GM18909 (cell line): ENCODE results near the gene ABCD3.
"Not testable (repeated sequence)": the region's sequence is repeated elsewhere in the genome, so short reads cannot be mapped to it uniquely, and the experiment has no call there.

Source experiments
- ATAC-seq: cut with Tn5 transposase; IDR thresholded peaks from one replicate; pipeline ENCODE4 v1.9.1; 2021; ENCODE audit warnings: mild to moderate bottlenecking; ENCODE audit not compliant: unreplicated experiment, poor library complexity

ABCD3 gene

GRCh38 chr1:94543893-94544635 lies 125.9 kb downstream of the ABCD3 start:
- no peak for ATAC-seq

- ATAC-seq: no peak
Observed at GRCh38 chr1:94544706-94545490, 126.7 kb downstream of the ABCD3 start.

GRCh38 chr1:94549706-94550105 lies 131.5 kb downstream of the ABCD3 start:
- ATAC-seq: no peak

- no peak for ATAC-seq
Observed at GRCh38 chr1:94550396-94550795, 132.2 kb downstream of the ABCD3 start.

- no peak for ATAC-seq
Observed at GRCh38 chr1:94550800-94551241, 132.6 kb downstream of the ABCD3 start.

GRCh38 chr1:94551449-94551848 lies 133.3 kb downstream of the ABCD3 start:
- no peak for ATAC-seq

- ATAC-seq: no peak
Observed at GRCh38 chr1:94552071-94552586, 133.9 kb downstream of the ABCD3 start.

- no peak for ATAC-seq
Observed at GRCh38 chr1:94553323-94553730, 135.1 kb downstream of the ABCD3 start.

- ATAC-seq: no peak
Observed at GRCh38 chr1:94553931-94554330, 135.7 kb downstream of the ABCD3 start.

GRCh38 chr1:94554580-94554979 lies 136.4 kb downstream of the ABCD3 start:
- ATAC-seq: no peak

GRCh38 chr1:94555091-94555490 lies 136.9 kb downstream of the ABCD3 start:
- no peak for ATAC-seq

GRCh38 chr1:94559921-94560320 lies 141.7 kb downstream of the ABCD3 start:
- ATAC-seq: no peak

GRCh38 chr1:94560333-94560732 lies 142.1 kb downstream of the ABCD3 start:
- no peak for ATAC-seq

- ATAC-seq: no peak
Observed at GRCh38 chr1:94562519-94563260, 144.5 kb downstream of the ABCD3 start.

GRCh38 chr1:94565901-94566300 lies 147.7 kb downstream of the ABCD3 start:
- ATAC-seq: no peak

- ATAC-seq: not testable (repeated sequence)
Observed at GRCh38 chr1:94566436-94566835, 148.2 kb downstream of the ABCD3 start.

- not testable (repeated sequence) for ATAC-seq
Observed at GRCh38 chr1:94567975-94568607, 149.9 kb downstream of the ABCD3 start.
